ENCODE data around the gene TMEM243.

GRCh38 chr7:87152897-87153641 lies 66.5 kb downstream of the TMEM243 start:
- TF ChIP-seq CTCF (IDR thresholded peaks at IDR 0.05) (no peak), POLR2AphosphoS5 (IDR thresholded peaks at IDR 0.05; ENCODE audit: low read depth, low read length) (no peak), TCF7L2 (IDR thresholded peaks at IDR 0.05; ENCODE audit: low read depth, low read length) (no peak), REST (IDR thresholded peaks at IDR 0.05; ENCODE audit: insufficient read depth in 1 of 2, low read depth in 2 of 2, low read length in 1 of 2) (no peak), SIN3A (IDR thresholded peaks at IDR 0.05; ENCODE audit: borderline replicate concordance, insufficient read depth, low read depth, low read length) (no peak)
